C4-2B (cell line): ENCODE data around the gene MAD2L1BP.

Source experiments
- H3K27ac ChIP-seq: fragments of 450-650 bp; 2 replicates; pipeline ENCODE4 v1.5.1; 2017
- CTCF ChIP-seq: fragments of 450-650 bp; conservative IDR thresholded peaks from 2 replicates; pipeline ENCODE4 v1.5.1; 2017; ENCODE audit warnings: mild to moderate bottlenecking
- ZFX ChIP-seq: fragments of 450-650 bp; IDR thresholded peaks from 2 replicates; pipeline ENCODE4 v1.6.1; 2017

Gene MAD2L1BP

DNA sequence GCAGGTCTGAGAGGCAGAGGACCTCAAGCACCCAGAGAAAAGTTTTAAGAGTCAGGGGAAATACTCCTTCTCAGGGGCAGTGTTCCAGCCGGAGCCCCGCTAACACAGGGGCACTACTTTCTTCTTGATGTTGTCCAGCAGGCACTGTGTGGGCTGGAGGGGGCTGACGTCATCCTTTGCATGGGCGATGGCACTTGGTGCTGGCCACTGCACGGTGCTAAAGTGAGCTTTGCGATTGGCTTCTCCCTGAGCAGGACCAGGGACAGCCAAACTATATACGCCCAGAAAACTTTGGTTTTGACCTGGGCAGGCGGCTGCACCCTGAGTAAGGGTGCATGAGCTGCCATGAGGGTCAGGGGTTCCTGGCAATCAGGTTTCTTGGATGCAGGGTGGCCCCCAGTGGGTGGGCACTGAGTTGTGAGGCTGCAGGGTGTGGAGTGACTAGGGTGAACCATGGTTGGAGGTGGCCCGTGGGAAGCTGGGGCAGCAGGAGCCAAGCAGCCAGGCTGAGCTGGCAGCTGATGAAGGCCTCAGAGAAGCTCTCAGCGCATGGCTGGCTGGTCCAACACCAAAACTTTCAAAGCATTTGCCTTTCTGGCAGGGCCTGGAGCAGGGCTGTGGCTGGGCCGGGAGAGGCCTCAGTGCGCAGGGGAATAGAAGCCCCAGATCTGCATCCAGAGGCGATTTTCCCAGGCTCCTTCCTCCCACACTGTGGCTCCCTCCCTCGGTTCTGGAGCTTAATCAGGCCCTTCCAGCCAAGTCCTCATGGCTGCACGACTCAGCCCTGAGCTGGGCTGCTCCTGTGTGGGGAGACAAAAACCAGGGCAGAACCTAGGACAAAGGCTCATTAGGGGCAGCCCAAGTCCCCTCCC, 33.6 kb downstream of the MAD2L1BP start:
- TF ChIP-seq CTCF, result no peak
- no peak for TF ChIP-seq ZFX
- peak overlapping the region; percentile 55 for H3K27ac ChIP-seq

DNA sequence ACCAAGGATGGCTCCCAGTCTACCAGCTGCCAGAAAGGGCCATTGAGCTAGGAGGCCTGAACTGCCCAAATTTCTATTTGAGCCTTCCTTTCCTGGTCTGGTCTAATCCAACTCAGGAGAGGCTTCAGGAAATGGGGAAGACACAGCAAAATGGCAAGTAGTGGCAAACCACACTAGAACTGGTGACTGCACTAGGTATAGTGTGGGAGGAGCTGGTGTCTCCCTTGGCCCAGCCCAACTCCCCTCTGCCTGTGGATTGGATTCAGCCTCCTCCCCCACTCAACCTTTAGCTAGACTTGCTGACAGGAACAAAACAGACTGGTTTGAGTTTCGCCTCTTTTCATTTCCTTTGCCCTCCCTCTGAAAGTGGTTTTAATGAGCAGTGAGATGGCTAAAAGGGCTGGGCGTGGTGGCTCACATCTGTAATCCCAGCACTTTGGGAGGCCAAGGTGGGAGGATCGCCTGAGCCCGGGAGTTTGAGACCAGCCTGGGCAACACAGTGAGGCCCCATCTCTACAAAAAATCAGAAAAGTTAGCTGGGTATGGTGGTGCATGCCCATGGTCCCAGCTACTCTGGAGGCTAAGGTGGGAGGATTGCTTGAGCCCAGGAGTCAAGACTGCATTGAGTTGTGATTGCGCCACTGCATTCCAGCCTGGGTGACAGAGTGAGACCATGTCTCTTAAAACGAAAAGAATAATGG, 34.4 kb downstream of the MAD2L1BP start:
- no peak for TF ChIP-seq CTCF
- no peak for TF ChIP-seq ZFX
- peak overlapping the region; percentile 55; the same call in 1 of the 2 replicates for H3K27ac ChIP-seq

GRCh38 chr6:43670623-43670986, 35.0 kb downstream of the MAD2L1BP start:
- no peak overlapping the region for H3K27ac ChIP-seq
- TF ChIP-seq CTCF, result no peak
- no peak for TF ChIP-seq ZFX

GRCh38 chr6:43671011-43671800, 35.6 kb downstream of the MAD2L1BP start:
- no peak overlapping the region for H3K27ac ChIP-seq
- TF ChIP-seq ZFX (no peak), CTCF (no peak)

GRCh38 chr6:43671801-43672690, 36.4 kb downstream of the MAD2L1BP start:
- TF ChIP-seq ZFX (no peak), CTCF (no peak)
- H3K27ac ChIP-seq, result no peak overlapping the region

DNA sequence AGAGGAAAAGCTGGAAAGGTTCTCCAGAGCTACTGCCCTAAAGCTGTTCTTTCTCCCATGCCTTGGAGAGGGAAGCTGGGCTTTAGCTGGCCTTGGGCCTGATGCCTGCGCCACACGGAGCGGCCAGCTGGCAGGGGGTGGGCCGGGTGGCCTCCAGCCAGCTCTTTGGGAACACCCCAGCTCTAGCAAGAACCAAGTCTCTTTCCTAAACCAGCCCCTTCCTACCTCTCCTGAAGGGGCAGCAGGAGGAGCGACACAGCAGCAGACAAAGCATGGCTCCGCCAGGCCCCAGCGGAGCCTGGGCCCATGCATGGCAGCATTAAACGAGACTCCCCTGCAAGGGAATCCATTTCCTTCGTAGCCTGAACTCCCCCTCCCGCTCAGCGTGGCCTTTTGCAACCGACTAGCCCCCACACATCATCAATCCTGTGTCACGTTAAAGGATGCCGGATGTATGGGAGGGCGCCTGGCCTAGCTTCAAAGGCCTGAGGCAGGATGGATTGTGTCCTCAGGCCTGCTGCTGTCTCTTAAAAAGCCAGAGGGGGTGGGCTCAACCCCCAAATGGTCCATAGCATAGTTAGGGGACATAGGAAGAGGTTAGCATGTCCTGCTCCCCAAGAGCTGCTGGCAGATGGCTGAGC, 37.9 kb downstream of the MAD2L1BP start:
- TF ChIP-seq CTCF (no peak), ZFX (no peak)
- no peak overlapping the region for H3K27ac ChIP-seq
